HepG2 (cell line): ENCODE results near the gene TPO. TPM values are rescaled to one million over a fixed set of nuclear protein-coding genes. Genes with fewer than 3 reads are reported as not detected.
"Not testable (repeated sequence)": the region's sequence is repeated elsewhere in the genome, so short reads cannot be mapped to it uniquely, and the experiment has no call there.

Experiments used
- ATAC-seq: fragments of 200-7000 bp; cut with Tn5 transposase; 3 replicates; pipeline ENCODE4 v1.9.1; 2020; ENCODE audit warnings: mild to moderate bottlenecking, moderate library complexity
- BruUV-seq: library from RNA; stranded (reverse); fragments of 400-500 nt; replicated peaks from 2 replicates; lab custom pipeline; 2021; lab: Mats Ljungman, UMichigan
- CTCF ChIA-PET: fragments of 300-600 bp; formaldehyde crosslinking; extraction: SDS; loops from one replicate; lab custom pipeline; 2021; ENCODE audit warnings: low total read pairs, inconsistent platforms, low intra/inter-chr PET ratio; lab: Yijun Ruan, JAX
- POLR2A ChIA-PET: fragments of 350-600 bp; sonication (Branson Sonifier 250); formaldehyde crosslinking; loops from one replicate; lab custom pipeline; 2020; ENCODE audit warnings: antibody characterized with exemption, inconsistent platforms; lab: Yijun Ruan, JAX
- DNase-seq: peaks from one replicate; pipeline ENCODE4 v3.0.0-alpha.2; 2015; ENCODE audit warnings: low spot score
- FAIRE-seq: peaks from 3 replicates; lab custom pipeline; 2011; peaks lifted over from hg19 to GRCh38; lab: Jason Lieb, UNC
- H2AFZ ChIP-seq: one replicate; pipeline ENCODE4 v1.6.1; 2011; ENCODE audit warnings: low read length, inconsistent platforms
- H3K27ac ChIP-seq: fragments of 300-600 bp; 3 replicates; pipeline ENCODE4 v1.8.0; 2011; ENCODE audit warnings: mixed run types, mild to moderate bottlenecking, mixed read lengths, low read length, inconsistent platforms; ENCODE audit not compliant: insufficient read depth; ENCODE audit errors: extremely low read length
- H3K27me3 ChIP-seq, 2 experiments: fragments of 200-600 bp in 1 of 2; 2 replicates in 1 of 2; 3 replicates in 1 of 2; pipeline versions ENCODE4 v1.6.0 to v1.8.0; 2011; ENCODE audit warnings: low read length in 2 of 2, mild to moderate bottlenecking in 2 of 2, moderate library complexity in 2 of 2, inconsistent platforms in 1 of 2; ENCODE audit not compliant: insufficient read depth in 2 of 2, control insufficient read depth in 1 of 2
- H3K36me3 ChIP-seq, 2 experiments: fragments of 200-600 bp in 1 of 2; replicated peaks in 1 of 2; 2 replicates in 1 of 2; 3 replicates in 1 of 2; pipeline versions ENCODE4 v1.5.1 to v1.8.0; 2011; ENCODE audit warnings: low read length in 2 of 2, inconsistent platforms in 1 of 2; ENCODE audit not compliant: insufficient read depth in 2 of 2, control insufficient read depth in 1 of 2
- H3K4me1 ChIP-seq: 2 replicates; pipeline ENCODE4 v1.5.1; 2012; ENCODE audit warnings: low read length, inconsistent platforms; ENCODE audit not compliant: insufficient read depth
- H3K4me2 ChIP-seq: 2 replicates; pipeline ENCODE4 v1.6.0; 2011; ENCODE audit warnings: low read depth, low read length, inconsistent platforms
- H3K4me3 ChIP-seq, 3 experiments: fragments of 200-600 bp in 1 of 3; sonication (generic), shearing (Covaris generic) in 1 of 3; replicated peaks in 1 of 3; 2 replicates each; pipeline ENCODE4 v1.5.1; 2011 to 2016; ENCODE audit warnings: low read length in 3 of 3, inconsistent platforms in 2 of 3, low read depth in 2 of 3, mild to moderate bottlenecking in 2 of 3, control low read depth in 1 of 3, mixed read lengths in 1 of 3; ENCODE audit not compliant: insufficient read depth in 1 of 3
- H3K79me2 ChIP-seq: one replicate; pipeline ENCODE4 v1.6.1; 2011; ENCODE audit warnings: low read length, inconsistent platforms; ENCODE audit not compliant: insufficient read depth
- H3K9ac ChIP-seq: 2 replicates; pipeline ENCODE4 v1.6.0; 2011; ENCODE audit warnings: mild to moderate bottlenecking, low read depth, low read length, inconsistent platforms; ENCODE audit not compliant: insufficient read depth
- H3K9me3 ChIP-seq: 2 replicates; pipeline ENCODE4 v1.5.1; 2012; ENCODE audit warnings: mild to moderate bottlenecking, low read length
- H4K20me1 ChIP-seq: 2 replicates; pipeline ENCODE4 v1.6.0; 2011; ENCODE audit warnings: inconsistent platforms, mild to moderate bottlenecking, low read length, moderate library complexity; ENCODE audit not compliant: insufficient read depth
- ADNP ChIP-seq: sonication (generic); formaldehyde crosslinking; IDR thresholded peaks from 2 replicates; pipeline ENCODE4 v1.4.0; 2020; ENCODE audit warnings: missing genetic modification reagents
- ATM ChIP-seq: fragments of 450-650 bp; IDR thresholded peaks from 2 replicates; pipeline ENCODE4 v1.7.1; 2017; ENCODE audit warnings: mild to moderate bottlenecking, borderline replicate concordance
- NBN ChIP-seq: fragments of 450-650 bp; conservative IDR thresholded peaks from 2 replicates; pipeline ENCODE4 v1.6.1; 2017
- NR2F1 ChIP-seq, 2 experiments: fragments of 450-650 bp in 1 of 2; formaldehyde crosslinking in 1 of 2; IDR thresholded peaks; 2 replicates each; pipeline versions ENCODE4 v1.5.0 to v1.6.1; 2016 to 2020; ENCODE audit warnings: mild to moderate bottlenecking in 1 of 2, missing compliant biosample characterization in 1 of 2, missing genetic modification reagents in 1 of 2, moderate library complexity in 1 of 2
- PHF20 ChIP-seq: sonication (generic); formaldehyde crosslinking; IDR thresholded peaks from 2 replicates; pipeline ENCODE4 v1.5.0; 2020; ENCODE audit warnings: mild to moderate bottlenecking, missing genetic modification reagents
- ZNF432 ChIP-seq: sonication (generic); formaldehyde crosslinking; IDR thresholded peaks from 2 replicates; pipeline ENCODE4 v1.5.0; 2020; ENCODE audit warnings: missing genetic modification reagents, mild to moderate bottlenecking, borderline replicate concordance
- ZNF629 ChIP-seq: sonication (generic); formaldehyde crosslinking; conservative IDR thresholded peaks from 2 replicates; pipeline ENCODE4 v1.5.0; 2020; ENCODE audit warnings: missing genetic modification reagents
- ZNF646 ChIP-seq: sonication (generic); formaldehyde crosslinking; IDR thresholded peaks from 2 replicates; pipeline ENCODE4 v1.9.0; 2021; ENCODE audit warnings: mild to moderate bottlenecking, missing genetic modification reagents
- WGBS: methylation state at CpG from one replicate; pipeline ENCODE4 v1.1.6; 2017; ENCODE audit warnings: low lambda C conversion rate; 5-methylcytosine and 5-hydroxymethylcytosine counted together
- in situ Hi-C: cut with HindIII; loops from 2 replicates; pipeline ENCODE4 v1.10.0; 2017; ENCODE audit warnings: low pct_unique_long_range_greater_than_20kb; ENCODE audit not compliant: extremely low pct_ligation_motif_present
- intact Hi-C: fragments of 100-400 bp; cut with micrococcal nuclease; formaldehyde crosslinking; loops from one replicate; pipeline ENCODE4 v1.10.0; 2022; ENCODE audit not compliant: unreplicated experiment
- polyA plus RNA-seq, 8 experiments: library from polyadenylated mRNA; depleted of rRNA in 3 of 8; stranded (reverse) in 7 of 8; unstranded in 1 of 8; fragments of >200 nt; fragmentation: Illumina TruSeq in 4 of 8; extraction: Trizol in 4 of 8; gene quantifications; 2 replicates each; pipeline versions ENCODE4 v1.2.1 to v1.2.3, GENCODE V29; 2011 to 2016; ENCODE audit warnings: low read depth in 4 of 8, missing spikeins in 1 of 8, mixed read lengths in 1 of 8; ENCODE audit not compliant: insufficient read depth in 1 of 8
- total RNA-seq, 5 experiments: library from RNA; depleted of rRNA; stranded (reverse); fragments of >200 nt; fragmentation: Illumina TruSeq; extraction: Trizol; gene quantifications; 2 replicates each; pipeline ENCODE4 v1.2.3, GENCODE V29; 2016; ENCODE audit warnings: low read depth in 1 of 5

Gene TPO
- total and polyA plus RNA-seq, 2 of the 13 experiments (the other 11 are each of a cell fraction or from before 2014, with no cell fraction given) = not detected

GRCh38 chr2:1491751-1492150, 78.5 kb downstream of the TPO start (continued):
- TF ChIP-seq ZNF646 = no peak
- no peak for TF ChIP-seq NBN
- no peak for TF ChIP-seq ZNF629 (CRISPR knock-in tag)
- TF ChIP-seq ADNP = no peak
- no peak for TF ChIP-seq NR2F1 (CRISPR knock-in tag; IDR thresholded peaks at IDR 0.05)
- TF ChIP-seq ZNF432 (CRISPR knock-in tag) = no peak
- TF ChIP-seq ATM = no peak
- no peak for TF ChIP-seq PHF20 (CRISPR knock-in tag)
- TF ChIP-seq, all 625 proteins: peak for 0

GRCh38 chr2:1492231-1492630, 79.0 kb downstream of the TPO start:
- H3K4me2 ChIP-seq, H4K20me1 ChIP-seq, H2AFZ ChIP-seq, BruUV-seq, H3K79me2 ChIP-seq, H3K27ac ChIP-seq, POLR2A ChIA-PET, H3K9me3 ChIP-seq, ATAC-seq, H3K9ac ChIP-seq, FAIRE-seq, DNase-seq, CTCF ChIA-PET, intact Hi-C loops, H3K4me1 ChIP-seq, in situ Hi-C loops, H3K4me3 ChIP-seq, H3K36me3 ChIP-seq: not testable (repeated sequence)
- 31% methylated on average over 9 of the region's 9 CpGs for WGBS
- peaks cover 5 to 72% of the 10 kb centered on the region in 2 experiments; a peak in 4 of 5 replicates for H3K27me3 ChIP-seq
